Fibroblast of lung (primary cell): ENCODE data around the gene RER1. TPM values are rescaled to one million over a fixed set of nuclear protein-coding genes. Genes with fewer than 3 reads are reported as not detected.

Source experiments
- DNase-seq, 2 donors: peaks; one replicate each; pipeline versions ENCODE4 v3.0.0 to v3.0.0-alpha.2; 2010; ENCODE audit warnings: low read depth in 2 of 2
- H2AFZ ChIP-seq: 2 replicates; pipeline ENCODE4 v1.5.1; 2012; ENCODE audit warnings: low read length, control low read depth, inconsistent platforms
- H3K27ac ChIP-seq: 2 replicates; pipeline ENCODE4 v1.5.1; 2011; ENCODE audit warnings: low read length, control low read depth; ENCODE audit not compliant: insufficient read depth
- H3K27me3 ChIP-seq: 2 replicates; pipeline ENCODE4 v1.5.1; 2011; ENCODE audit warnings: mild to moderate bottlenecking, low read length; ENCODE audit not compliant: control insufficient read depth, insufficient read depth
- H3K36me3 ChIP-seq: 2 replicates; pipeline ENCODE4 v1.5.1; 2011; ENCODE audit warnings: low read length; ENCODE audit not compliant: control insufficient read depth, insufficient read depth
- H3K4me1 ChIP-seq: 2 replicates; pipeline ENCODE4 v1.5.1; 2011; ENCODE audit warnings: low read length; ENCODE audit not compliant: control insufficient read depth, insufficient read depth; ENCODE audit errors: extremely low read depth
- H3K4me2 ChIP-seq: 2 replicates; pipeline ENCODE4 v1.5.1; 2011; ENCODE audit warnings: low read length, control low read depth; ENCODE audit not compliant: insufficient read depth; ENCODE audit errors: extremely low read depth
- H3K4me3 ChIP-seq, 4 experiments: fragments of 200-600 bp in 1 of 4; sonication (generic) in 1 of 4; replicated peaks in 1 of 4; 2 replicates each; pipeline ENCODE4 v1.5.1; 2011 to 2016; ENCODE audit warnings: low read length in 4 of 4, low read depth in 3 of 4, mild to moderate bottlenecking in 3 of 4, control low read depth in 2 of 4, inconsistent platforms in 1 of 4, mixed read lengths in 1 of 4; ENCODE audit not compliant: insufficient read depth in 1 of 4; ENCODE audit errors: control extremely low read depth in 1 of 4
- H3K79me2 ChIP-seq: 2 replicates; pipeline ENCODE4 v1.5.1; 2012; ENCODE audit warnings: mild to moderate bottlenecking, low read length, inconsistent platforms; ENCODE audit not compliant: control insufficient read depth, insufficient read depth
- H3K9ac ChIP-seq: 2 replicates; pipeline ENCODE4 v1.5.1; 2011; ENCODE audit warnings: mild to moderate bottlenecking, low read length, control low read depth; ENCODE audit not compliant: insufficient read depth
- H3K9me3 ChIP-seq: 2 replicates; pipeline ENCODE4 v1.5.1; 2012; ENCODE audit warnings: low read depth, low read length; ENCODE audit not compliant: control insufficient read depth, insufficient read depth
- H4K20me1 ChIP-seq: 2 replicates; pipeline ENCODE4 v1.5.1; 2011; ENCODE audit warnings: low read length; ENCODE audit not compliant: control insufficient read depth, insufficient read depth; ENCODE audit errors: extremely low read depth
- CTCF ChIP-seq, 2 donors: IDR thresholded peaks in 1 of 2; conservative IDR thresholded peaks in 1 of 2; 1 replicate in 1 of 2; 2 replicates in 1 of 2; pipeline ENCODE4 v1.5.1; 2011 to 2012; ENCODE audit warnings: low read length in 2 of 2, control low read depth in 1 of 2, inconsistent platforms in 1 of 2, low read depth in 1 of 2, mild to moderate bottlenecking in 1 of 2
- EZH2 ChIP-seq: IDR thresholded peaks from 2 replicates; pipeline ENCODE4 v1.5.1; 2012; ENCODE audit warnings: low read length, control low read depth, mild to moderate bottlenecking; ENCODE audit errors: missing control alignments
- polyA plus RNA-seq, 2 donors: library from polyadenylated mRNA; depleted of rRNA in 1 of 2; stranded (reverse) in 1 of 2; unstranded in 1 of 2; fragments of >200 nt; gene quantifications; 2 replicates each; pipeline ENCODE4 v1.2.1, GENCODE V29; 2011 to 2012; ENCODE audit warnings: missing spikeins in 1 of 2
- total RNA-seq: library from RNA; depleted of rRNA; stranded (reverse); fragments of >200 nt; gene quantifications from 2 replicates; pipeline ENCODE4 v1.2.1, GENCODE V29; 2014

Gene RER1
- total and polyA plus RNA-seq, 2 donors (not counting 1 experiment from before 2014, with no cell fraction given), result 76.1 to 271 TPM

- Histone ChIP-seq H3K4me3 (no peak overlapping the region), H3K4me2 (no peak overlapping the region), H4K20me1 (no peaks in the 10 kb centered on the region), H2AFZ (no peak overlapping the region), H3K36me3 (peaks cover 29% of the 10 kb centered on the region), H3K9ac (no peak overlapping the region), H3K27me3 (no peaks in the 10 kb centered on the region), H3K79me2 (peaks cover 5% of the 10 kb centered on the region), H3K9me3 (no peaks in the 10 kb centered on the region), H3K4me1 (peaks cover 6% of the 10 kb centered on the region), H3K27ac (no peak overlapping the region)
- no peak for TF ChIP-seq CTCF (conservative IDR thresholded peaks at IDR 0.05 in 1 of 2, IDR thresholded peaks at IDR 0.05 in 1 of 2; ENCODE audit: low read depth in 1 of 2, low read length in 2 of 2)
- TF ChIP-seq EZH2, result no peak
- no peak for DNase-seq
These were observed 17.2 kb downstream of the RER1 start for GRCh38 chr1:2408859-2409276.

GRCh38 chr1:2409745-2410144, 18.1 kb downstream of the RER1 start:
- H3K27me3 ChIP-seq, result no peaks in the 10 kb centered on the region
- no peak for TF ChIP-seq CTCF (conservative IDR thresholded peaks at IDR 0.05 in 1 of 2, IDR thresholded peaks at IDR 0.05 in 1 of 2; ENCODE audit: low read depth in 1 of 2, low read length in 2 of 2)
- TF ChIP-seq EZH2, result no peak
- peaks cover 20% of the 10 kb centered on the region for H3K36me3 ChIP-seq
- peaks cover 5% of the 10 kb centered on the region for H3K79me2 ChIP-seq
- no peaks in the 10 kb centered on the region for H3K9me3 ChIP-seq
- H2AFZ ChIP-seq, result no peak overlapping the region
- H3K4me1 ChIP-seq, result peaks cover 6% of the 10 kb centered on the region
- no peak for DNase-seq
- no peak overlapping the region for H3K4me3 ChIP-seq
- no peaks in the 10 kb centered on the region for H4K20me1 ChIP-seq
- no peak overlapping the region for H3K27ac ChIP-seq
- H3K9ac ChIP-seq, result no peak overlapping the region
- no peak overlapping the region for H3K4me2 ChIP-seq

- Histone ChIP-seq H3K36me3 (peaks cover 9% of the 10 kb centered on the region), H2AFZ (peak overlapping the region; percentile 65), H3K79me2 (peaks cover 5% of the 10 kb centered on the region), H3K4me3 (peak overlapping the region; percentile 67 to 83 (median 82)), H3K9me3 (no peaks in the 10 kb centered on the region), H4K20me1 (no peaks in the 10 kb centered on the region), H3K27me3 (no peaks in the 10 kb centered on the region), H3K9ac (peak overlapping the region; percentile 90), H3K4me1 (peaks cover 6% of the 10 kb centered on the region), H3K4me2 (peak overlapping the region; percentile 75), H3K27ac (peak overlapping the region; percentile 90)
- TF ChIP-seq CTCF (conservative IDR thresholded peaks at IDR 0.05 in 1 of 2, IDR thresholded peaks at IDR 0.05 in 1 of 2; ENCODE audit: low read depth in 1 of 2, low read length in 2 of 2) (no peak), EZH2 (no peak)
- DNase-seq, result peak in 1 of 2 donors; percentile 17
These were observed 20.3 kb downstream of the RER1 start for GRCh38 chr1:2411801-2412394.
